SK-N-MC (cell line): Measurements from ENCODE around the gene CLEC4M.

Experiments
- EZH2 ChIP-seq: fragments of 200-600 bp; sonication (generic); IDR thresholded peaks from one replicate; pipeline ENCODE4 v1.6.1; 2017; ENCODE audit warnings: antibody characterized with exemption
- POLR2AphosphoS5 ChIP-seq: IDR thresholded peaks from 2 replicates; pipeline ENCODE4 v1.6.1; 2012; ENCODE audit warnings: mild to moderate bottlenecking, low read depth, low read length, borderline replicate concordance

DNA sequence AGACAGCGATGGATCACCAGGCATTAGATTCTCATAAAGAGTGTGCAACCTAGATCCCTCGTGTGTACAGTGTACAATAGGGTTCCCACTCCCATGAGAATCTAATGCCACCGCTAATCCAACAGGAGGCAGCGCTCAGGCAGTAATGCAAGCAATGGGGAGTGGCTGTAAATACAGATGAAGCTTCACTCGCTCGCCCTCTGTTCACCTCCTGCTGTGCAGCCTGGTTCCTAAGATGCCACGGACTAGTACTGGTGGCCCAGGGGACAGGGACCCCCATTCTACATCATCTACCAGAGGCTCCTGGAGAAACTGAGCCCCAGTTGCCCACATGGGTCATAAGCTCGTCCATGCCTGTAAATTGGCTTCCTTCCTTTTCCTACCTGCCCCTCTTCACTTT lies 8.0 kb downstream of the CLEC4M start:
- TF ChIP-seq POLR2AphosphoS5 (no peak), EZH2 (no peak)
